Measurements from ENCODE around the gene RNASE3.
"Not testable (repeated sequence)": the region's sequence is repeated elsewhere in the genome, so short reads cannot be mapped to it uniquely, and the experiment has no call there.

Gene RNASE3

GRCh38 chr14:20919038-20919756, 28.0 kb downstream of the RNASE3 start:
- not testable (repeated sequence) for DNase-seq (ENCODE audit: low spot score)

DNA sequence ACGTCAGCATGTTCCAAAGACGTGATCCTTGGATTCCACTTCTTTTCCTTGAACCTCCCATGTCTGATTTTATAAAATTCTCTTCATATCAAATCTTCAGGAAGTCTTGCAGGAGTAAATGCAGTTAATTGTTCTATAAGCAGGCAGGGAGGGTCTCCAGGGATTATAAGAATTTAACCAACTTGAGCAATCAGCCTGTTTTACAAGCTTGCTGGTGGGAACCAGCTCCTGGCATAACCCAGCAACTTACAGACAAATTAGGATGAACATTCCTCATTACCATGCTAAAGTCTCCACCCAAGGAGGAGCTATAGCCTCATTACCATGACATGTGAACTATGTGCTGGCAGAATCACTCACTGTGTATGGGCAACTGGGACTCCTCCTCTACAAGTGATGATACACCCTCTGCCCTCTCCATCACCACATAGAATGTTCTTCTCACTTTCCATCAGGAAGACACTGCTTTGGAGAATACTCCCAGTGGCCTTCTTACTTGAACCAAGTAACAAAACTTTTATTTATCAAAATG, 32.6 kb downstream of the RNASE3 start:
- DNase-seq (ENCODE audit: low spot score): not testable (repeated sequence)

DNA sequence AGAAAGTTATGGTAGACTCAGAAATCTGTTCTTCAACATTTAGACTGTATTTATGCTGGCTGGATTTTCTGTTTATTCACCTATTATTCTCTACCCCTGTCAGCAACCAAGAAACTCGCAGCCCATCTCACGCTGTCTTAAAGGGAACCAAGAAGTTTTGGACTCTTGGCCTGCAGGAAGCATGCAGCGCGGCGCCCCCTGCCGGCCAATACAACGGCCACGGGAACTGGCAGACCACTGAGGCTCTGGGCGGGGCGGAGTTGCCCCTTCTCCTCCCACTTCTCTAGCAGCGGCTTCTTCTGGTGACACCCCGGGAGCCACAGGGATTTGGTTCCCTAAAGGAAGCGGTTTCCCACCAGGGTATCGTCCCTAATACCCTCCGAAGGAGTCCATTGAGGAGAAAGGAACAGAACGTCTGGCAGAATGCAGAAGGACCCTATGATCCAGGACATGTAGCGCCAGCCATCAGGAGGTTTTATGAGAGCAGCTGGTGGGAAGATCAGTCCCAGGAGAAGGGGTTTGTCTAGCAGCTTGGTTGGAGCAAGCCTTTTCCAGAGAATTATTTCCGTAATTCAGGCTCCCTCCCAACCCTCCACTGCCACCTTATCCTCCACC, 43.1 kb downstream of the RNASE3 start:
- peak; percentile 87 for DNase-seq (ENCODE audit: low spot score)

- no peak for DNase-seq (ENCODE audit: low spot score)
Measured at GRCh38 chr14:20935303-20935984, 44.3 kb downstream of the RNASE3 start.
